ENCODE data around the gene EFS. TPM values are rescaled to one million over a fixed set of nuclear protein-coding genes. Genes with fewer than 3 reads are reported as not detected.
"Not testable (repeated sequence)": the region's sequence is repeated elsewhere in the genome, so short reads cannot be mapped to it uniquely, and the experiment has no call there.

Gene EFS
- total RNA-seq, 4 donors from 2014 or later = 0.60 to 10.5 (median 3.3) TPM

- 78% methylated on average over 26 of the region's 26 CpGs; no CpG with 5 or more reads in 1 of the 2 donors for WGBS, 2 donors (ENCODE audit: low coverage in 1 of 2)
- DNase-seq = no peak
Observed at GRCh38 chr14:23387916-23388882, 23.2 kb upstream of the EFS start.

GRCh38 chr14:23386999-23387398, 22.0 kb upstream of the EFS start:
- H3K27ac ChIP-seq = no peak overlapping the region
- in situ Hi-C loops (cut with MboI; ENCODE audit: low pct_ligation_motif_present in 1 of 4, low pct_unique_long_range_greater_than_20kb in 1 of 4, low sequenced_read_pairs in 3 of 4) = loop anchor here in 1 of 4 donors (25.0 kb wide), 1 partner anchor 125 kb away; no protein-coding TSS in a partner anchor

More at GRCh38 chr14:23387916-23388882, 23.2 kb upstream of the EFS start:
- Histone ChIP-seq H3K27me3 (no peaks in the 10 kb centered on the region), H3K27ac (no peak overlapping the region), H3K4me3 (no peak overlapping the region), H3K36me3 (no peaks in the 10 kb centered on the region), H3K4me1 (no peaks in the 10 kb centered on the region), H3K9me3 (no peaks in the 10 kb centered on the region)
- intact Hi-C loops (cut with DNase I; ENCODE audit: low total_unique reads) = no loop called here
- TF ChIP-seq POLR2AphosphoS5 (IDR thresholded peaks at IDR 0.05) (no peak), POLR2A (IDR thresholded peaks at IDR 0.05) (no peak)
- TF ChIP-seq, protein P1, sequence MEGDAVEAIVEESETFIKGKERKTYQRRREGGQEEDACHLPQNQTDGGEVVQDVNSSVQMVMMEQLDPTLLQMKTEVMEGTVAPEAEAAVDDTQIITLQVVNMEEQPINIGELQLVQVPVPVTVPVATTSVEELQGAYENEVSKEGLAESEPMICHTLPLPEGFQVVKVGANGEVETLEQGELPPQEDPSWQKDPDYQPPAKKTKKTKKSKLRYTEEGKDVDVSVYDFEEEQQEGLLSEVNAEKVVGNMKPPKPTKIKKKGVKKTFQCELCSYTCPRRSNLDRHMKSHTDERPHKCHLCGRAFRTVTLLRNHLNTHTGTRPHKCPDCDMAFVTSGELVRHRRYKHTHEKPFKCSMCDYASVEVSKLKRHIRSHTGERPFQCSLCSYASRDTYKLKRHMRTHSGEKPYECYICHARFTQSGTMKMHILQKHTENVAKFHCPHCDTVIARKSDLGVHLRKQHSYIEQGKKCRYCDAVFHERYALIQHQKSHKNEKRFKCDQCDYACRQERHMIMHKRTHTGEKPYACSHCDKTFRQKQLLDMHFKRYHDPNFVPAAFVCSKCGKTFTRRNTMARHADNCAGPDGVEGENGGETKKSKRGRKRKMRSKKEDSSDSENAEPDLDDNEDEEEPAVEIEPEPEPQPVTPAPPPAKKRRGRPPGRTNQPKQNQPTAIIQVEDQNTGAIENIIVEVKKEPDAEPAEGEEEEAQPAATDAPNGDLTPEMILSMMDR (IDR thresholded peaks at IDR 0.05) = no peak
- in situ Hi-C loops (cut with MboI; ENCODE audit: low pct_ligation_motif_present in 1 of 4, low pct_unique_long_range_greater_than_20kb in 1 of 4, low sequenced_read_pairs in 3 of 4) = loop anchor here in 1 of 4 donors (25.0 kb wide), 1 partner anchor 126 kb away; no protein-coding TSS in a partner anchor

DNA sequence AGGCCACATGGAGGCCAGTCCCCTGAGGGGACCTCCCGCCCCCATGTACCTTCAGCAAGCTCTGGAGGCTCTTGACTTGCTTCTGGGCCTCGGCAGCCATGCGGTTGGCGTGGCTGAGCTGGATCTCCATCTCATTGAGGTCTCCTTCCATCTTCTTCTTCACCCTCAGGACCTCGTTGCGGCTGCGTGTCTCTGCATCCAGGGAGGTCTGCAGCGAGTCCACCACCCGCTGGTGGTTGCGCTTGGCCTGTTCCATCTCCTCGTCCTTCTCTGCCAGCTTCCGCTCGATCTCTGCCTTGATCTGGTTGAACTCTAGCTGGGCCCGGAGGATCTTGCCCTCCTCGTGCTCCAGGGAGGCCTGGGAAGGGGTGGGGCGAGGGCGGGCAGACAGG, 21.3 kb upstream of the EFS start:
- in situ Hi-C loops (cut with MboI; ENCODE audit: low pct_ligation_motif_present in 1 of 4, low pct_unique_long_range_greater_than_20kb in 1 of 4, low sequenced_read_pairs in 3 of 4) = loop anchor here in 1 of 4 donors (25.0 kb wide), 1 partner anchor 124 kb away; no protein-coding TSS in a partner anchor
- intact Hi-C loops (cut with DNase I; ENCODE audit: low total_unique reads); H3K36me3 ChIP-seq; H3K9me3 ChIP-seq; H3K27ac ChIP-seq; H3K27me3 ChIP-seq; DNase-seq; H3K4me3 ChIP-seq; H3K4me1 ChIP-seq: not testable (repeated sequence)
- WGBS, 2 donors (ENCODE audit: low coverage in 1 of 2) = 84% methylated on average over 17 of the region's 17 CpGs; no CpG with 5 or more reads in 1 of the 2 donors

More at GRCh38 chr14:23386999-23387398, 22.0 kb upstream of the EFS start:
- Histone ChIP-seq H3K36me3 (no peaks in the 10 kb centered on the region), H3K4me1 (no peaks in the 10 kb centered on the region), H3K4me3 (no peak overlapping the region), H3K9me3 (no peaks in the 10 kb centered on the region), H3K27me3 (no peaks in the 10 kb centered on the region)
- TF ChIP-seq POLR2A (IDR thresholded peaks at IDR 0.05) (no peak), POLR2AphosphoS5 (IDR thresholded peaks at IDR 0.05) (no peak), EP300 (IDR thresholded peaks at IDR 0.05; ENCODE audit: low read depth) (no peak)
- TF ChIP-seq, protein P1 (IDR thresholded peaks at IDR 0.05) = no peak
- intact Hi-C loops (cut with DNase I; ENCODE audit: low total_unique reads) = no loop called here
- WGBS, 2 donors (ENCODE audit: low coverage in 1 of 2) = 93 to 100% methylated on average over 1 of the region's 1 CpG
- no peak for DNase-seq

DNA sequence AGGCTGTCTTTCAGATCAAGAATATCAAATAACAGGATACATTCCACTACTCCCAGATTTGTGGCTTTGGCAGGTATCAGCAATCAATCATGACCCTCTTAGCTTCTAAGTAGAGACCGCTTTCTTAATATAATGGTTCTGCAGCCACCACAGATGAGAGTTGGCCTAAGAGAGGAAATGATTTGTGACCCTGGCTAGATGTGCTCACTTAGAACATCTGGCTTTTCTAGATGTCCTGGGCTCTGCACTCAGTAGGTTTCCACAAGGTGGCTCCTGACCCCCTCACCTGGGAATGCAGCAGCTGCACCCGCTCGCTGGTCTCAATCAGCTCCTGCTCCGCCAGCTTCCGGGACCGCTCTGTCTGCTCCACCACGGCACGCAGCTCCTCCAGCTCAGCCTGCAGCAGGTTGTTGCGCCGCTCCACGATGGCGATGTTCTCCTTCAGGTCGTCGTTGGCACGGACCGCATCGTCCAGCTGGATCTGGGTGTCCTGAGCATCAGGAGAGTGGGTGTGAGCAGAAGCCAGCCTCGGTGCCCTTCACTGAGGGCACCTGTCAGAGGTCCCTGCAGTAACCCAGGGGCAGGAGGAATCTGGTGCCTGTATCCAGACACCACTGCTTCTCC, 20.8 kb upstream of the EFS start:
- Histone ChIP-seq H3K9me3 (no peaks in the 10 kb centered on the region), H3K4me3 (no peak overlapping the region), H3K27me3 (no peaks in the 10 kb centered on the region), H3K36me3 (no peaks in the 10 kb centered on the region), H3K4me1 (no peaks in the 10 kb centered on the region), H3K27ac (no peak overlapping the region)
- intact Hi-C loops (cut with DNase I; ENCODE audit: low total_unique reads) = no loop called here
- WGBS, 2 donors (ENCODE audit: low coverage in 1 of 2) = 82 to 100% methylated on average over 1 to 18 of the region's 18 CpGs
- TF ChIP-seq POLR2AphosphoS5 (IDR thresholded peaks at IDR 0.05) (no peak), POLR2A (IDR thresholded peaks at IDR 0.05) (no peak), EP300 (IDR thresholded peaks at IDR 0.05; ENCODE audit: low read depth) (no peak)
- TF ChIP-seq, protein P1 (IDR thresholded peaks at IDR 0.05) = no peak
- DNase-seq = no peak
- in situ Hi-C loops (cut with MboI; ENCODE audit: low pct_ligation_motif_present in 1 of 4, low pct_unique_long_range_greater_than_20kb in 1 of 4, low sequenced_read_pairs in 3 of 4) = loop anchor here in 1 of 4 donors (25.0 kb wide), 1 partner anchor 123 kb away; no protein-coding TSS in a partner anchor

All from transverse colon (tissue), 4 donors.